Testis (tissue), 3 donors: ENCODE measurements around the gene HRC. TPM values are rescaled to one million over a fixed set of nuclear protein-coding genes. Genes with fewer than 3 reads are reported as not detected.

Experiments
- DNase-seq: peaks from one replicate; pipeline ENCODE4 v3.0.0-alpha.2; 2019
- H3K27ac ChIP-seq, 2 donors: fragments of 200-600 bp; sonication (generic); one replicate each; pipeline ENCODE4 v1.5.1; 2019
- H3K27me3 ChIP-seq: fragments of 200-600 bp; sonication (generic); one replicate; pipeline ENCODE4 v1.5.1; 2019
- H3K36me3 ChIP-seq: fragments of 200-600 bp; sonication (generic); one replicate; pipeline ENCODE4 v1.5.1; 2017; ENCODE audit warnings: low read depth; ENCODE audit errors: missing control alignments
- H3K4me1 ChIP-seq: fragments of 200-600 bp; sonication (generic); one replicate; pipeline ENCODE4 v1.5.1; 2019
- H3K4me3 ChIP-seq, 2 donors: fragments of 200-600 bp; sonication (generic); one replicate each; pipeline ENCODE4 v1.5.1; 2017 to 2019
- H3K9me3 ChIP-seq: fragments of 200-600 bp; sonication (generic); one replicate; pipeline ENCODE4 v1.5.1; 2017
- CTCF ChIP-seq, 3 experiments: fragments of 450-650 bp in 2 of 3; fragments of 200-600 bp in 1 of 3; sonication (generic) in 1 of 3; IDR thresholded peaks; one replicate each; pipeline ENCODE4 v1.5.1; 2016 to 2019; ENCODE audit warnings: antibody characterized with exemption in 3 of 3, mild to moderate bottlenecking in 2 of 3, moderate library complexity in 1 of 3
- POLR2A ChIP-seq: fragments of 450-650 bp; IDR thresholded peaks from one replicate; pipeline ENCODE4 v1.6.1; 2017; ENCODE audit warnings: antibody characterized with exemption, mild to moderate bottlenecking, moderate library complexity
- WGBS, 2 donors: methylation state at CpG; one replicate each; pipeline ENCODE4 v1.1.5; 2018; 5-methylcytosine and 5-hydroxymethylcytosine counted together
- intact Hi-C: fragments of 100-400 bp; cut with DNase I; formaldehyde crosslinking; loops from one replicate; pipeline ENCODE4 v1.15.1; 2023; ENCODE audit warnings: low total_unique reads
- polyA plus RNA-seq: library from polyadenylated mRNA; stranded (reverse); fragments of 350-450 nt; fragmentation: Illumina TruSeq; extraction: RNeasy Lipid Tissue Mini Kit (QIAGEN cat#74804); gene quantifications from one replicate; pipeline ENCODE4 v1.2.3, GENCODE V29; 2014; ENCODE audit warnings: low read depth, low replicate concordance; ENCODE audit not compliant: insufficient read depth
- total RNA-seq, 2 donors: library from RNA; depleted of rRNA; stranded (reverse); fragments of >200 nt; gene quantifications; one replicate each; pipeline ENCODE4 v1.2.3, GENCODE V29; 2016

The HRC gene
- total and polyA plus RNA-seq, 3 donors from 2014 or later = 1.8 to 5.4 (median 4.1) TPM

- Histone ChIP-seq H3K27me3 (no peaks in the 10 kb centered on the region), H3K4me3 (peak overlapping the region; percentile 65 to 72), H3K27ac (peak overlapping the region; percentile 67 to 84), H3K4me1 (peaks cover 24% of the 10 kb centered on the region), H3K9me3 (no peaks in the 10 kb centered on the region), H3K36me3 (no peaks in the 10 kb centered on the region)
- intact Hi-C loops = no loop called here
- 6 to 10% methylated on average over 14 to 15 of the region's 16 CpGs for WGBS, 2 donors
- TF ChIP-seq POLR2A = no peak
- no peak for TF ChIP-seq CTCF (IDR thresholded peaks at IDR 0.05)
- no peak for DNase-seq
Measured at GRCh38 chr19:49150944-49151243, 4.3 kb downstream of the HRC start.

GRCh38 chr19:49150106-49150943 lies 4.9 kb downstream of the HRC start:
- H3K4me3 ChIP-seq = peak overlapping the region; percentile 65 to 72
- peak overlapping the region; percentile 67 to 84 for H3K27ac ChIP-seq
- TF ChIP-seq POLR2A (no peak), CTCF (IDR thresholded peaks at IDR 0.05) (no peak)
- 0% methylated on average over 7 to 51 of the region's 75 CpGs for WGBS, 2 donors
- no peaks in the 10 kb centered on the region for H3K36me3 ChIP-seq
- DNase-seq = peak; percentile 88
- H3K27me3 ChIP-seq = no peaks in the 10 kb centered on the region
- intact Hi-C loops = no loop called here
- no peaks in the 10 kb centered on the region for H3K9me3 ChIP-seq
- peaks cover 23% of the 10 kb centered on the region for H3K4me1 ChIP-seq

- DNase-seq = peak; percentile 82
- TF ChIP-seq POLR2A (no peak), CTCF (IDR thresholded peaks at IDR 0.05) (no peak)
- Histone ChIP-seq H3K9me3 (no peaks in the 10 kb centered on the region), H3K4me3 (peak overlapping the region; percentile 65 to 72), H3K36me3 (no peaks in the 10 kb centered on the region), H3K27me3 (no peaks in the 10 kb centered on the region), H3K4me1 (peaks cover 22% of the 10 kb centered on the region), H3K27ac (peak overlapping the region; percentile 67 to 84)
- intact Hi-C loops = loop anchor here (10.0 kb wide), 1 partner anchor 55 kb away; no protein-coding TSS in a partner anchor
- WGBS, 2 donors = 0 to 1% methylated on average over 18 to 22 of the region's 23 CpGs
Measured at GRCh38 chr19:49149652-49150105, 5.5 kb downstream of the HRC start.

- Histone ChIP-seq H3K27me3 (no peaks in the 10 kb centered on the region), H3K36me3 (no peaks in the 10 kb centered on the region), H3K4me3 (peak overlapping the region; percentile 65 to 72), H3K4me1 (peaks cover 22% of the 10 kb centered on the region), H3K27ac (peak overlapping the region; percentile 67 to 84), H3K9me3 (no peaks in the 10 kb centered on the region)
- intact Hi-C loops = loop anchor here (10.0 kb wide), 1 partner anchor 54 kb away; no protein-coding TSS in a partner anchor
- DNase-seq = peak; percentile 100
- TF ChIP-seq POLR2A (peak; percentile 24), CTCF (IDR thresholded peaks at IDR 0.05) (no peak)
- WGBS, 2 donors = 2 to 4% methylated on average over 28 to 44 of the region's 49 CpGs
Measured at GRCh38 chr19:49148784-49149651, 6.2 kb downstream of the HRC start.
